ENCODE data around the gene SMCO2. TPM values are rescaled to one million over a fixed set of nuclear protein-coding genes. Genes with fewer than 3 reads are reported as not detected.

SMCO2 gene
- total and polyA plus RNA-seq, 10 of the 15 experiments (the other 5 are each of a cell fraction or from before 2014, with no cell fraction given) = 0.11 to 2.3 (median 0.67) TPM

DNA sequence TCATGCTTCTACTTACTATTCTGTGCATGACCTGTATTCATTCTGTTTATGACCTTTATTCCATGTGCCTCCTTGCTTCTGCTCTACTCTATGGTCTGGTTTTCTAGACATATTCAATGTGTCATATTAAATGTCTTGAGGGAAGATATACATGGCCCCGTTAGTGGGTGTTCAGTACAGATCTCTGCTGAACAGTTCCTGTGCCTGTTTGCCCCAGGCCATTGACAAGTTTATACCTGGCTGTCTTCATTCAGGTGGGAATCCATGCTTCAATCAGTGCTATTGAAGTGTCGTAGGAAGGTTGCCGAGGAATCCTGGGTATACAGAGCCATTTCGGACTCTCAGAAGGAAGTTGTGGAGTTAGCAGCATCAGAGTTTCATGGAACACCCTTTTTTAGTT is 70.1 kb downstream of the SMCO2 start:
- DNase-seq (ENCODE audit: low read depth, low spot score) (no peak), ATAC-seq (no peak), FAIRE-seq (no peak)
- RAD21 ChIA-PET (ENCODE audit: unreplicated experiment) = no interaction called here
- no peaks in the 10 kb centered on the region for H3K36me3 ChIP-seq (ENCODE audit: control insufficient read depth in 2 of 2, insufficient read depth in 2 of 2, low read length in 1 of 2)
- CTCF ChIA-PET = interaction anchor here (0.6 to 1.0 kb wide), 2 partner anchors 34 to 386 kb away, joined by 3 read pairs; no protein-coding TSS in a partner anchor
- POLR2A ChIA-PET = no interaction called here
- no TSS peak for BruUV-seq (replicated peaks)
- H4K20me1 ChIP-seq (ENCODE audit: control insufficient read depth, insufficient read depth) = no peaks in the 10 kb centered on the region
- H3K27ac ChIP-seq (ENCODE audit: control insufficient read depth, insufficient read depth) = no peak overlapping the region
- TF ChIP-seq, protein P1, sequence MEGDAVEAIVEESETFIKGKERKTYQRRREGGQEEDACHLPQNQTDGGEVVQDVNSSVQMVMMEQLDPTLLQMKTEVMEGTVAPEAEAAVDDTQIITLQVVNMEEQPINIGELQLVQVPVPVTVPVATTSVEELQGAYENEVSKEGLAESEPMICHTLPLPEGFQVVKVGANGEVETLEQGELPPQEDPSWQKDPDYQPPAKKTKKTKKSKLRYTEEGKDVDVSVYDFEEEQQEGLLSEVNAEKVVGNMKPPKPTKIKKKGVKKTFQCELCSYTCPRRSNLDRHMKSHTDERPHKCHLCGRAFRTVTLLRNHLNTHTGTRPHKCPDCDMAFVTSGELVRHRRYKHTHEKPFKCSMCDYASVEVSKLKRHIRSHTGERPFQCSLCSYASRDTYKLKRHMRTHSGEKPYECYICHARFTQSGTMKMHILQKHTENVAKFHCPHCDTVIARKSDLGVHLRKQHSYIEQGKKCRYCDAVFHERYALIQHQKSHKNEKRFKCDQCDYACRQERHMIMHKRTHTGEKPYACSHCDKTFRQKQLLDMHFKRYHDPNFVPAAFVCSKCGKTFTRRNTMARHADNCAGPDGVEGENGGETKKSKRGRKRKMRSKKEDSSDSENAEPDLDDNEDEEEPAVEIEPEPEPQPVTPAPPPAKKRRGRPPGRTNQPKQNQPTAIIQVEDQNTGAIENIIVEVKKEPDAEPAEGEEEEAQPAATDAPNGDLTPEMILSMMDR (IDR thresholded peaks at IDR 0.05 in 2 of 3, conservative IDR thresholded peaks at IDR 0.05 in 1 of 3; ENCODE audit: control insufficient read depth in 2 of 3, extremely low read depth in 1 of 3, insufficient read depth in 1 of 3, low read depth in 3 of 3, low read length in 3 of 3) = no peak
- TF ChIP-seq ZZZ3 (IDR thresholded peaks at IDR 0.05; ENCODE audit: control insufficient read depth, insufficient read length, low read depth) = no peak
- WGBS (ENCODE audit: insufficient coverage, insufficient replicate concordance, low lambda C conversion rate, missing lambda C conversion rate) = 31% methylated on average over 4 of the region's 4 CpGs
- no peaks in the 10 kb centered on the region for H3K79me2 ChIP-seq (ENCODE audit: control insufficient read depth, insufficient read depth, low read length)
- H3K9me3 ChIP-seq (replicated peaks; ENCODE audit: control insufficient read depth, insufficient read depth, low read length) = no peaks in the 10 kb centered on the region
- H3K4me2 ChIP-seq (ENCODE audit: control insufficient read depth, insufficient read depth) = no peak overlapping the region
- H2AFZ ChIP-seq (ENCODE audit: control insufficient read depth, low read depth, low read length) = no peak overlapping the region
- intact Hi-C loops (cut with micrococcal nuclease; ENCODE audit: unreplicated experiment) = no loop called here
- H3K4me3 ChIP-seq = no peak overlapping the region
- no peak overlapping the region for H3K9ac ChIP-seq (ENCODE audit: control insufficient read depth, insufficient read depth, low read length)
- SMC1A ChIA-PET (ENCODE audit: uncharacterized antibody, unreplicated experiment) = interaction anchor here (1.5 kb wide), 1 partner anchor 8 kb away, joined by 4 read pairs; no protein-coding TSS in a partner anchor
- no peaks in the 10 kb centered on the region for H3K27me3 ChIP-seq (replicated peaks in 1 of 2; ENCODE audit: control insufficient read depth in 2 of 2, insufficient read depth in 2 of 2, low read length in 1 of 2)
- H3K4me1 ChIP-seq (ENCODE audit: control insufficient read depth, insufficient read depth, low read length) = no peaks in the 10 kb centered on the region
- in situ Hi-C loops (cut with MboI) = no loop called here

DNA sequence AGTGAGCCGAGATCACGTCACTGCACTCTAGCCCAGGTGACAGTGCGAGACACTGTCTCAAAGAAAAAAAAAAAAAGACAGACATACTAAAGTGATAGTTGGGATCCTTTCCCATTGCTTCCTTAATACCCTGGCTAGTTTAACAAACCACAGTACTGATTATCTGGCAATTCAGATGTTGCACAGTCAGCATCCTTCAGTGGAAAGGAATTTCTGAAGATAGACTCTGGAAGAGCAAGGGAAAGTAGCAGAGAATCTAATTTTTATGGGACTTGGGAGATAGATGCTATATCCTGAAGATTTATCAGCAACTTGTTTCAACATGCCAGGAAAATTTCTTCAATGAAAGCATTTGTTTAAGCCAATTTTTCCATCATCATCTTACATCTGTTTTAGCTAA is 71.0 kb downstream of the SMCO2 start:
- H3K9ac ChIP-seq (ENCODE audit: control insufficient read depth, insufficient read depth, low read length) = no peak overlapping the region
- no peaks in the 10 kb centered on the region for H3K9me3 ChIP-seq (replicated peaks; ENCODE audit: control insufficient read depth, insufficient read depth, low read length)
- no peaks in the 10 kb centered on the region for H3K4me1 ChIP-seq (ENCODE audit: control insufficient read depth, insufficient read depth, low read length)
- POLR2A ChIA-PET = no interaction called here
- 80% methylated on average over 3 of the region's 3 CpGs for WGBS (ENCODE audit: insufficient coverage, insufficient replicate concordance, low lambda C conversion rate, missing lambda C conversion rate)
- SMC1A ChIA-PET (ENCODE audit: uncharacterized antibody, unreplicated experiment) = no interaction called here
- no peaks in the 10 kb centered on the region for H3K36me3 ChIP-seq (ENCODE audit: control insufficient read depth in 2 of 2, insufficient read depth in 2 of 2, low read length in 1 of 2)
- H2AFZ ChIP-seq (ENCODE audit: control insufficient read depth, low read depth, low read length) = no peak overlapping the region
- no peaks in the 10 kb centered on the region for H3K79me2 ChIP-seq (ENCODE audit: control insufficient read depth, insufficient read depth, low read length)
- DNase-seq (ENCODE audit: low read depth, low spot score) (no peak), ATAC-seq (no peak), FAIRE-seq (no peak)
- H3K27me3 ChIP-seq (replicated peaks in 1 of 2; ENCODE audit: control insufficient read depth in 2 of 2, insufficient read depth in 2 of 2, low read length in 1 of 2) = no peaks in the 10 kb centered on the region
- H4K20me1 ChIP-seq (ENCODE audit: control insufficient read depth, insufficient read depth) = no peaks in the 10 kb centered on the region
- RAD21 ChIA-PET (ENCODE audit: unreplicated experiment) = no interaction called here
- in situ Hi-C loops (cut with MboI) = no loop called here
- intact Hi-C loops (cut with micrococcal nuclease; ENCODE audit: unreplicated experiment) = no loop called here
- no peak overlapping the region for H3K4me3 ChIP-seq
- no peak overlapping the region for H3K4me2 ChIP-seq (ENCODE audit: control insufficient read depth, insufficient read depth)
- no peak overlapping the region for H3K27ac ChIP-seq (ENCODE audit: control insufficient read depth, insufficient read depth)
- CTCF ChIA-PET = interaction anchor here (1.0 kb wide), 1 partner anchor 33 kb away, joined by 3 read pairs; no protein-coding TSS in a partner anchor
- no TSS peak for BruUV-seq (replicated peaks)
- TF ChIP-seq RB1 (IDR thresholded peaks at IDR 0.05; ENCODE audit: borderline replicate concordance) = no peak
- TF ChIP-seq, protein P2, sequence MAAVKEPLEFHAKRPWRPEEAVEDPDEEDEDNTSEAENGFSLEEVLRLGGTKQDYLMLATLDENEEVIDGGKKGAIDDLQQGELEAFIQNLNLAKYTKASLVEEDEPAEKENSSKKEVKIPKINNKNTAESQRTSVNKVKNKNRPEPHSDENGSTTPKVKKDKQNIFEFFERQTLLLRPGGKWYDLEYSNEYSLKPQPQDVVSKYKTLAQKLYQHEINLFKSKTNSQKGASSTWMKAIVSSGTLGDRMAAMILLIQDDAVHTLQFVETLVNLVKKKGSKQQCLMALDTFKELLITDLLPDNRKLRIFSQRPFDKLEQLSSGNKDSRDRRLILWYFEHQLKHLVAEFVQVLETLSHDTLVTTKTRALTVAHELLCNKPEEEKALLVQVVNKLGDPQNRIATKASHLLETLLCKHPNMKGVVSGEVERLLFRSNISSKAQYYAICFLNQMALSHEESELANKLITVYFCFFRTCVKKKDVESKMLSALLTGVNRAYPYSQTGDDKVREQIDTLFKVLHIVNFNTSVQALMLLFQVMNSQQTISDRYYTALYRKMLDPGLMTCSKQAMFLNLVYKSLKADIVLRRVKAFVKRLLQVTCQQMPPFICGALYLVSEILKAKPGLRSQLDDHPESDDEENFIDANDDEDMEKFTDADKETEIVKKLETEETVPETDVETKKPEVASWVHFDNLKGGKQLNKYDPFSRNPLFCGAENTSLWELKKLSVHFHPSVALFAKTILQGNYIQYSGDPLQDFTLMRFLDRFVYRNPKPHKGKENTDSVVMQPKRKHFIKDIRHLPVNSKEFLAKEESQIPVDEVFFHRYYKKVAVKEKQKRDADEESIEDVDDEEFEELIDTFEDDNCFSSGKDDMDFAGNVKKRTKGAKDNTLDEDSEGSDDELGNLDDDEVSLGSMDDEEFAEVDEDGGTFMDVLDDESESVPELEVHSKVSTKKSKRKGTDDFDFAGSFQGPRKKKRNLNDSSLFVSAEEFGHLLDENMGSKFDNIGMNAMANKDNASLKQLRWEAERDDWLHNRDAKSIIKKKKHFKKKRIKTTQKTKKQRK (IDR thresholded peaks at IDR 0.05; ENCODE audit: low read depth, low read length) = no peak
- TF ChIP-seq PML (IDR thresholded peaks at IDR 0.05; ENCODE audit: low read length) = no peak
- no peak for TF ChIP-seq CREM (IDR thresholded peaks at IDR 0.05; ENCODE audit: low read depth)
- no peak for TF ChIP-seq BHLHE40 (IDR thresholded peaks at IDR 0.05; ENCODE audit: borderline replicate concordance in 1 of 2, low read depth in 2 of 2, low read length in 1 of 2)
- no peak for TF ChIP-seq ZSCAN29 (IDR thresholded peaks at IDR 0.05)
- TF ChIP-seq HCFC1 (IDR thresholded peaks at IDR 0.05; ENCODE audit: low read length) = no peak
- TF ChIP-seq POLR2AphosphoS5 (IDR thresholded peaks at IDR 0.05; ENCODE audit: low read length) = no peak
- no peak for TF ChIP-seq JUND (IDR thresholded peaks at IDR 0.05; ENCODE audit: low read depth, low read length)
- TF ChIP-seq TAF1 (IDR thresholded peaks at IDR 0.05; ENCODE audit: borderline replicate concordance, low read depth, low read length) = no peak
- TF ChIP-seq FOS (IDR thresholded peaks at IDR 0.05; ENCODE audit: borderline replicate concordance, extremely low read depth, insufficient read length) = no peak

Data from GM12878 (cell line).